Panc1 (cell line): ENCODE data around the gene RHEX. TPM values are rescaled to one million over a fixed set of nuclear protein-coding genes. Genes with fewer than 3 reads are reported as not detected.

Source experiments
- ATAC-seq: fragments of 200-7000 bp; cut with Tn5 transposase; 2 replicates; pipeline ENCODE4 v1.9.1; 2020; ENCODE audit warnings: mild to moderate bottlenecking, moderate library complexity
- BruUV-seq: library from RNA; stranded (reverse); fragments of 400-500 nt; replicated peaks from 2 replicates; lab custom pipeline; 2021; lab: Mats Ljungman, UMichigan
- CTCF ChIA-PET: fragments of 300-600 bp; sonication (Branson Sonifier 250); formaldehyde crosslinking; loops from one replicate; lab custom pipeline; 2022; ENCODE audit warnings: antibody characterized with exemption; lab: Charles Lee
- POLR2A ChIA-PET: fragments of 300-600 bp; sonication (Branson Sonifier 250); formaldehyde crosslinking; loops from one replicate; lab custom pipeline; 2022; ENCODE audit warnings: antibody characterized with exemption; lab: Charles Lee
- DNase-seq: peaks from one replicate; pipeline ENCODE4 v3.0.0-alpha.2; 2010; ENCODE audit warnings: low read depth, low spot score
- H3K27ac ChIP-seq: 2 replicates; pipeline ENCODE4 v1.5.1; 2011; ENCODE audit warnings: mild to moderate bottlenecking, low read length, inconsistent platforms
- H3K27me3 ChIP-seq: fragments of 200-500 bp; sonication (Bioruptor generic); 2 replicates; pipeline ENCODE4 v1.6.0; 2014; ENCODE audit warnings: low read length, inconsistent platforms; ENCODE audit not compliant: control insufficient read depth, insufficient read depth
- H3K36me3 ChIP-seq: fragments of 200-500 bp; sonication (Bioruptor generic); 2 replicates; pipeline ENCODE4 v1.5.1; 2014; ENCODE audit warnings: inconsistent platforms, mild to moderate bottlenecking, low read length, moderate library complexity; ENCODE audit not compliant: control insufficient read depth, insufficient read depth
- H3K4me1 ChIP-seq: 2 replicates; pipeline ENCODE4 v1.5.1; 2011; ENCODE audit warnings: inconsistent platforms, mild to moderate bottlenecking, low read length, moderate library complexity; ENCODE audit not compliant: control insufficient read depth, insufficient read depth
- H3K4me3 ChIP-seq, 2 experiments: 2 replicates each; pipeline ENCODE4 v1.5.1; 2011 to 2012; ENCODE audit warnings: low read depth in 2 of 2, low read length in 2 of 2, mild to moderate bottlenecking in 2 of 2, inconsistent platforms in 1 of 2, moderate library complexity in 1 of 2
- H3K9me3 ChIP-seq: fragments of 200-500 bp; sonication (Bioruptor generic); 2 replicates; pipeline ENCODE4 v1.5.1; 2014; ENCODE audit warnings: low read depth, mild to moderate bottlenecking, inconsistent platforms, low read length, moderate library complexity; ENCODE audit not compliant: control insufficient read depth, insufficient read depth
- CTCF ChIP-seq: fragments of 450-650 bp; IDR thresholded peaks from 2 replicates; pipeline ENCODE4 v1.5.1; 2017; ENCODE audit warnings: mild to moderate bottlenecking
- POLR2AphosphoS5 ChIP-seq: IDR thresholded peaks from 2 replicates; pipeline ENCODE4 v1.6.1; 2012; ENCODE audit warnings: mild to moderate bottlenecking, low read depth, low read length, moderate library complexity
- REST ChIP-seq, 2 experiments: IDR thresholded peaks; 2 replicates each; pipeline ENCODE4 v1.6.1; 2011 to 2012; ENCODE audit warnings: low read depth in 2 of 2, control low read depth in 1 of 2, low read length in 1 of 2, mild to moderate bottlenecking in 1 of 2, moderate library complexity in 1 of 2; ENCODE audit not compliant: insufficient read depth in 1 of 2
- SIN3A ChIP-seq: IDR thresholded peaks from 2 replicates; pipeline ENCODE4 v1.6.1; 2012; ENCODE audit warnings: low read depth, mild to moderate bottlenecking, low read length, moderate library complexity, borderline replicate concordance; ENCODE audit not compliant: insufficient read depth
- TCF7L2 ChIP-seq: IDR thresholded peaks from 2 replicates; pipeline ENCODE4 v1.6.1; 2011; ENCODE audit warnings: mild to moderate bottlenecking, low read depth, low read length, inconsistent platforms
- in situ Hi-C: cut with HindIII; loops from 2 replicates; pipeline ENCODE4 v1.10.0; 2016; ENCODE audit warnings: low sequenced_read_pairs, low pct_unique_long_range_greater_than_20kb
- intact Hi-C: fragments of 100-400 bp; cut with micrococcal nuclease; formaldehyde crosslinking; loops from one replicate; pipeline ENCODE4 v1.10.0; 2022; ENCODE audit not compliant: unreplicated experiment
- total RNA-seq: library from RNA; stranded (reverse); gene quantifications from one replicate; pipeline ENCODE4 v1.2.1, GENCODE V29; 2021; ENCODE audit not compliant: unreplicated experiment

RHEX gene
- total RNA-seq, 1 experiment from 2014 or later = not detected

GRCh38 chr1:206032380-206033140, 20.4 kb upstream of the RHEX start:
- TF ChIP-seq CTCF (no peak), SIN3A (no peak), POLR2AphosphoS5 (no peak), REST (IDR thresholded peaks at IDR 0.05; ENCODE audit: insufficient read depth in 1 of 2, low read depth in 2 of 2, low read length in 1 of 2) (no peak), TCF7L2 (no peak)
- ChIA-PET CTCF (no interaction called here), POLR2A (no interaction called here)
- in situ Hi-C loops (no loop called here), intact Hi-C loops (no loop called here)
- ATAC-seq = no peak
- BruUV-seq = no TSS peak
- no peak for DNase-seq
- no peaks in the 10 kb centered on the region for H3K4me1 ChIP-seq
- no peak overlapping the region for H3K27ac ChIP-seq
- H3K27me3 ChIP-seq = peaks cover 29% of the 10 kb centered on the region
- H3K9me3 ChIP-seq = no peaks in the 10 kb centered on the region
- no peak overlapping the region for H3K4me3 ChIP-seq
- H3K36me3 ChIP-seq = no peaks in the 10 kb centered on the region

GRCh38 chr1:206035027-206035426, 17.9 kb upstream of the RHEX start:
- ChIA-PET POLR2A (no interaction called here), CTCF (interaction anchor here (1.6 kb wide), 1 partner anchor 58 kb away, joined by 4 read pairs; no protein-coding TSS in a partner anchor)
- Histone ChIP-seq H3K4me1 (no peaks in the 10 kb centered on the region), H3K36me3 (no peaks in the 10 kb centered on the region), H3K27me3 (peaks cover 30% of the 10 kb centered on the region), H3K4me3 (no peak overlapping the region), H3K27ac (no peak overlapping the region), H3K9me3 (no peaks in the 10 kb centered on the region)
- TF ChIP-seq SIN3A = no peak
- no peak for TF ChIP-seq REST (IDR thresholded peaks at IDR 0.05; ENCODE audit: insufficient read depth in 1 of 2, low read depth in 2 of 2, low read length in 1 of 2)
- no peak for TF ChIP-seq POLR2AphosphoS5
- no peak for TF ChIP-seq CTCF
- BruUV-seq = no TSS peak
- in situ Hi-C loops = no loop called here
- DNase-seq (no peak), ATAC-seq (no peak)
- intact Hi-C loops = loop anchor here (1.0 kb wide), 1 partner anchor 12 kb away; no protein-coding TSS in a partner anchor
